HG03520 (cell line): ENCODE results near the gene HSF2BP.
"Not testable (repeated sequence)": the region's sequence is repeated elsewhere in the genome, so short reads cannot be mapped to it uniquely, and the experiment has no call there.

ENCODE experiments used
- ATAC-seq: cut with Tn5 transposase; IDR thresholded peaks from one replicate; pipeline ENCODE4 v1.9.1; 2021; ENCODE audit warnings: mild to moderate bottlenecking, moderate library complexity; ENCODE audit not compliant: unreplicated experiment

The HSF2BP gene

DNA sequence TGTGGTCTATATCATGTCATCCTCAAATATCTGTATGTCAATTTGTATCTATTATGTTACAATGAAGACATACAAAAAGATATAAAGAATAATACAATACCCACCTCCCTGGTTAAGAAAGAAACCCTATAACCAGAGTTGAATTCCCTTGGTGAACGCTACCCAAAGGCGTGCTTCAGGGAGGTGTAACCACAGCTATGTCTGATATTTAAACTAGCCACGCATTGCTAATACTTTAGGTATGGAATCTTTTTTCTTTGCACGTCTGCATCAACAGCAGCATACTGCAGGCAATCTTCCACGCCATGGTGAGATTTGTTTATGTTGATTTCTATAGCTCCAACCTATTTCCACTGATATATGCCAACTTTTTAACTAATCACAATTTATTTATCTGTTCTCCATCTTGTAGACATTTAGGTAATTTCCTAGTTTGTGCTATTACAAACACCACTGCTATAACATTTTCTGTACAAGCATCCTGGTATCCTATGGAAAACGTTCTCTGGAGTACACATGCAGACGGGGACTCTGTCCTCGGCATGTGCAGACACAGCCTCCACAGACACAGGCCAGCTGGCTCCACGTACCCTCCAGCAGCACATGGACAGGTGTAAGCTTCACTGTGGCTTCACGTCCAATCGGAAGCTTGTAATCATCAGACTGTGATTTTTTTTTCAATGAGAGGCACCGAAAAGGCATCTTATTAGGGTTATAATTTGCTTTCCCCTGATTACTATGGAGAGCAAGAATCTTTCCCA lies 58.5 kb downstream of the HSF2BP start:
- ATAC-seq: no peak

DNA sequence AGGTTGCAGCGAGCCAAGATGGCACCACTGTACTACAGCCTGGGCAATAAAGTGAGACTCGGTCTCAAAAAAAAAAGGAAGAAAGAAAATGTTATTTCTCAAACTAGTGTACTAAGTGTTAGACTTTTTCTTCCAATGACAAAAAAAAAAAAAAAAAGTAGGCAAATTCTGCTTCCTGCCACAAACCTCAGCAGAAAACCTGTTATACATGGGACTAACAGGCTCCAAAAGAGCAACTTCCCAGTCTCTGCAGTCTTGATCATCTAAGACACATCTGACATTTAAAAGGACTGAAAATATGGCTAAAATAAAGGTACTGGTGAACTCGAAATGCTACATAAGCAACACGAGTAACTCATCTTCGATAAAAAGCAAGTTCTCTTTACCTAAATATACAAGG lies 59.6 kb downstream of the HSF2BP start:
- ATAC-seq: no peak

DNA sequence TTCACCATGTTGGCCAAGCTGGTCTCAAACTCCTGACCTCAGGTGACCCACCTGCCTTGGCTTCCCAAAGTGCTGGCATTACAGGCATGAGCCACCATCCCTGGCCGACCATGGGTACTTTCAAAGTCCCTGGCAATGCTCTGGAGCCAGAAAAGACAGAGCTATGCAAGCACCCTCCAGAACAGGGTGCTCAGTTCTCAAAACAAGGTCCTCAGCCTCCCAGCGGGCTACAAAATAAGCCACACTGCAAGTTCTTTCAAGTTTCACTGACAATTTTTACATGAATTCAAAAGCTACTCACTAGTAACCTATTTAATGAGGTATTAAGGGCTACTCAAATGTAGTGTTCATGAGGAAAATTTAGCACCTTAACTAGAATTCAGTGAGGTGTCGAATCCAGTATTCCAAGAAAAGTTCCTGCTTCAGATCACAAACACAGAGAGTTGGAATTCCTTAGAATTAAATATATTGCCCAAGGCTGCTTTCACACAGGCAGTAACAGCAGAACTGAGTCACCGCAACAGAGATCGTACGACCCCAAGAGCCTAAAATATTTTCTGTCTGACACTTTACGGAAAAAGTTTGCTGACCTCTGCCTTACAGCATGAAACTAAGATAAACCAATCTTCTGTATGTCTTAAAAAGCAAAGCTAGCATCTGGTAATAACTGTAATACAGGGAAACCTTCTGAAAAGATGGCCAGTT lies 60.7 kb downstream of the HSF2BP start:
- no peak for ATAC-seq

DNA sequence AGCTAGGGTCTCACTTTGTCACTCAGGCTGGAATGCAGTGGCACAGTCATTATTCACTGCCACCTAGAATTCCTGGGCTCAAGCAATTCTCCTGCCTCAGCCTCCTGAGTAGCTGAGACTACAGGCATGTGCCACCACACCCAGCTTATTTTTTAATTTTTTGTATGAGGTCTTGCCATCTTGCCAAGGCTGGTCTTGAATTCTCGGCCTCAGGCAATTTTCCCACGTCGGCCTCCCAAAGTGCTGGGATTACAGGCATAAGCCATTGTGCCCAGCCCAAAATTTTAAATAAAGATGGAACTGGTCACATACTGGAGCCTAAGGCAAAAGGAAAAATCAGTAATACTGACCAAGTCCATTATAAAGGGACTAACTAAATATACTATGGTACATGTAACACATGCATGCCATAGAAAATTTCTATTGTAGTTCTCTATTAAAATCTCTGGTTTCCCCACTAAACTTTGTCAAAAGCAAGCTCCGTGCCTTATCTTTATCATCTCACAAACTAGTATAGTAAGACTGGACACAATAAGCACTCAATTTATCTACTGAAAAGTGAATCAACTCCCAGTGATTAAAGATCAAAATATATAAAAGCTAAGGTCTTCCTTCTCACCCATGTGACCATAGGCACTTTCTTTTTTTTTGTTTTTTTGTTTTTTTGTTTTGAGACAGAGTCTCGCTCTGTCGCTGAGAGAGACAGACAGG lies 61.6 kb downstream of the HSF2BP start:
- ATAC-seq: no peak

DNA sequence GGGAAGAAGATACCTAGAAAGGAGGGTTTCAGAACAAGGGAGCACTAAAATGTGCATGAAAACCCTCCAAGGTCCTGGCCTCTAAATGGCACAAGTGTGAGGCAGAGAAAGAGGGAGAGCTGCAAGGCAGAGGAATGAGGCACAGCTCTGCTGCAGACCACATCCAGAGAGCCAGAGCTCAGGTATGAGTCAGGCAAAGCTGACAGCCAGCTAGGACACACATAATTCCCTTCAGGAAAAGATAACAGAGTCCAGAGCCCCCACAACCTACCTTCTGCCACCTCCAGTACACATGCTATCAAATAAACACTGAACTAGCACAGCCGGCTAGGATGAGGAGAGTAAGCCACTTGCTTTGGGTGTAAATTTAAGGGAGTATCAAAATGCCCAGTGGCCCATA lies 62.2 kb downstream of the HSF2BP start:
- ATAC-seq: no peak

DNA sequence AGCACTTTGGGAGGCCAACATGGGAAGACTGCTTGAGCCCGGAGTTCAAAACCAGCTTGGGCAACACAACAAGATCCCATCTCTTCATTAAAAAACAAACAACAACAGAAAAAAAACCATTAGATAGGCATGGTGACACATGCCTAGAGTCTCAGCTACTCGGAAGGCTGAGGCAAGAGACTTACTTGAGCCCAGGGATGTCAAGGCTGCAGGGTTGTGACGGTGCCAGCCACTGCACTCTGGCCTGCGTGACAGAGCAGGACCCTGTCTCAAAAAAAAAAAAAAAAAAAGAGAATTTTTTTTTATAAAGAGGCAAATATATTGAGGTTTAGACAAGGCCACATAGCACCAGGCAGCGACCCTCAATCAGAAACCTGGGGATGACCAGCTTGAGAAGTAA lies 62.7 kb downstream of the HSF2BP start:
- ATAC-seq: no peak

DNA sequence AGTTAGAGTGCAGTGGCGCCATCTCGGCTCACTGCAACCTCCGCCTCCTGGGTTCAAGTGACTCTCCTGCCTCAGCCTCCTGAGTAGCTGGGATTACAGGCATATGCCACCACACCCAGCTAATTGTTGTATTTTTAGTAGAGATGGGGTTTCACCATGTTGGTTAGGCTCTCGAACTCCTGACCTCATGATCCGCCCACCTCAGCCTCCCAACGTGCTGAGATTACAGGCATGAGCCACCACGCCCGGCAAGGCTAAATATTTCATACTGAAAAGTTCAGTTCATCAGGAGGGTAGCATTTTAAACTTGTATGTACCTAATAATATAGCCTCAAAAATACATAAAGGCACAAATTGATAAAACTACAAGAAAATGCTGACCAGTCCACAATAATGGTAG lies 63.5 kb downstream of the HSF2BP start:
- not testable (repeated sequence) for ATAC-seq

DNA sequence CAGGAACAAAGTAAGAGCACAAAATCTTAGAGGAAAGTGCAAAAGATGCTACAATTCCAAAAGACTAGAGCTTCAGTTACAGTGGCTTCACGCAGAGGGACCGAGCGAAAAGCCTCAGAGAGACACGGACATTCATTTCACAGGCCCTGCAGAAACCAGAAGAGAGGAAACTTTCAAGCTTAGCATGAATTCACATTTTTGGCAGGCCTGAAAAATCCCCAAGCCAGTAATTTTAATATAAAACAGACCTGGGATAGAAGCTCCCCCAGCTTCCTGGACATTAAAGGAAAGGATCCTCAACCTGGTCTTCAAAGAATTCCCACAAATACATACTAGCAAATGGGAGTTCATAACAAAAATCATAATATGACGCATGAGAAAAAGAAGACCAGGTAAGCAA lies 66.2 kb downstream of the HSF2BP start:
- ATAC-seq: no peak

DNA sequence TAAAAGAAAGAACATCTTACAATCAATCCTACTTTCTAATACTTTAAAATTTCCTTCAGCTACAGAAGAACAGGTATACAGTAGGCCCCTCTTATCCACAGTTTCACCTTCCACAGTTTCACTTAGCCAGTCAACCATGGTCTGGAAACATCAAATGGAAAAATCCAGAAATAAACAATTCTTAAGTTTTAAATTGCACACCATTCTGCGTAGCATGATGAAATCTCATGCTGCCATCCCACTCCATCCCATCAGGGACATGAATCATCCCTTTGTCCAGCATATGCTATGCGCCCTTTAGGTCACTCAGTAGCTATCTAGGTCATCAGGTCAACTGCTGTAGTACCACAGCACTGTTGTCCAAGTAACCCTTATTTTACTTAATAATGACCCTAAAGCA lies 67.7 kb downstream of the HSF2BP start:
- no peak for ATAC-seq

DNA sequence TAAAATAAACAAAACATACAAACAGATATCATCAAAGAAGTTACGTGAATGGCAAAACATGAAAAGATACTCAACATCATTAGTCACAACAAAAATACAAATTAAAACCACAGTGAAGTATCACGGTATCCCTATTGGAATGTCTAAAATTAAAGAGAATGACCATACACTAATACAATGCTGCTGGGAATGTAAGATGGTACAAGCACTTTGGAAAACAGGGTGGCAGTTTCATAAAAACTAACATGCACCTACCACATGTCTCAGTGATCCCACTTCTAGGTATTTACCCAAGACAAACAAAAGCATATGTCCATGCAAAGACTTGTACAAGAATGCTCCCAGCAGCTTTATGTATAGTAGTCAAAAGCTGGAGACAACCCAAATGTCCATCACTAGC lies 69.1 kb downstream of the HSF2BP start:
- ATAC-seq: no peak

DNA sequence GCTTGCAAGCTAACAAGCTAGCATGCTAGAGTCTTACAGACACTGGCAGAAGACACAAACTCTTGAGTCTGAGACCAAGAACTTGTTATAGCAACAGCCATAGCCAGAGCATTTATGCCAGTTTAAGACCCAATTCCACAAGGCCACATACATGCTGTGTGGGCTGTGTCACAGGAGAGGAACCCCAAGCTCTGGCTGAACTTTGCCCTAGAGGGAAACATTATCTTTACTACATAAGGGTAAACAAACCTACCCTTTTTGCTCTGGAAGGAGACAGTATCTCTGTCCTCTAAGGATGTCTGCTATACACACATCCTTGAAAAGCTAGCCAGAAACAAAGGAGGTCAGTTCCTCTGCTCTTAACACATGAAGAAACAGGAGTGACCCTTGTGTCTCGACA lies 70.3 kb downstream of the HSF2BP start:
- no peak for ATAC-seq

DNA sequence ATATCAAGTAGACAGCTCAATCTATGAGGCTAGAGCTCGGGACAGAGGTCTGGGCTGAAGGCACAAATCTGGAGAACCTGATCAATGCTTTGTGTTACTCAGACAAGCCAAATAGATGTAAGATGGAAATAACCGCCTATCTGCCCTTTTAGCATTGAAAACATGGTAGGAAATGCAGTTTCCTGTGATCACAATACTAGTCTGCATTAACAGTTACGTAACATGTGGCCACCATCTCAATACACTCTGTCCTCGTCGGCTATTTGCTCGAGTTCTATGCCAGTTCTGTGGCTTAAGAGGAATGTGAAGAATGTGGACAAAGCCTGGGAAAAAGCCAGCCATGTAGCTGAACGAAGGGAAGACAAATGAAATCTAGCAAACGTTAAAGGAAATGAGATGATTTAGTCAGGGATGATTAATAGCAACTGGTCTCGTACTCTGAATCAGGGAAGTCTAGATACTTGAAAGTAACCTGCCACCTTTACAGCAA lies 73.3 kb downstream of the HSF2BP start:
- ATAC-seq: no peak

DNA sequence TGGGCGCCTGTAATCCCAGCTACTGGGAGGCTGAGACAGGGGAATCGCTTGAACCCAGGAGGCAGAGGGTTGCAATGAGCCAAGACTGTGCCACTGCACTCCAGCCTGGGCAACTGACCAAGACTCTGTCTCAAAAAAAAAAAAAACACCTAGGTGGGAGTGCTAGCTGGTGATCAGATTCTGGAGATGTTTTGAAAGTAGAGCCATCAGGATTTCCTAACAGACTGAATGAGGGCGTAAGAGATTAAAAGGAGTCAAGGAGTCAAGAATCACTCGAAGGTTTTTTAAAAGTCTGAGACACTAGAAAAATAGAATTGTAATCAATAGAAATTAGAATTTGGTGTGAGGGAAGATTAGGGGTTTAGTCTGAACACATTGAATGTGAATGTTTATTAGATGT lies 73.8 kb downstream of the HSF2BP start:
- ATAC-seq: no peak

DNA sequence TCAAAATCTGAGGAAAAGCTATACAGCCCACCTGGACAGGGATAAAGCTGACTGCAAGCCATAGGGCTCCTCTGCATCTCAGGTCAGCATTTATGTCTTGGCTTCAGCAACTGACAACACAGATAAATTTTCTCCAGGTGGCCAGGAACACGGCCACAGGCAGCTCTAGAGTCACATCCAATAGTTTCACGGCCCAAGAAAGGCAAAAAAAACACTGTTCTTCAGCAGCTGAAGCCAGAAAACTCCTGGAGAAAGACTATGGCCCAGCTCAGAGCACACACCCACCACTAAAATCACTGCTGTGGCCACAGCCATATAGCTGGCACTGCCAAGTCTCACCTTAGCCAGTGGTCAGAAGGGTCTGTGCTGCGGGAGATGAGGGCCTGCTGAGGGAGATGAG lies 77.8 kb downstream of the HSF2BP start:
- ATAC-seq: no peak

DNA sequence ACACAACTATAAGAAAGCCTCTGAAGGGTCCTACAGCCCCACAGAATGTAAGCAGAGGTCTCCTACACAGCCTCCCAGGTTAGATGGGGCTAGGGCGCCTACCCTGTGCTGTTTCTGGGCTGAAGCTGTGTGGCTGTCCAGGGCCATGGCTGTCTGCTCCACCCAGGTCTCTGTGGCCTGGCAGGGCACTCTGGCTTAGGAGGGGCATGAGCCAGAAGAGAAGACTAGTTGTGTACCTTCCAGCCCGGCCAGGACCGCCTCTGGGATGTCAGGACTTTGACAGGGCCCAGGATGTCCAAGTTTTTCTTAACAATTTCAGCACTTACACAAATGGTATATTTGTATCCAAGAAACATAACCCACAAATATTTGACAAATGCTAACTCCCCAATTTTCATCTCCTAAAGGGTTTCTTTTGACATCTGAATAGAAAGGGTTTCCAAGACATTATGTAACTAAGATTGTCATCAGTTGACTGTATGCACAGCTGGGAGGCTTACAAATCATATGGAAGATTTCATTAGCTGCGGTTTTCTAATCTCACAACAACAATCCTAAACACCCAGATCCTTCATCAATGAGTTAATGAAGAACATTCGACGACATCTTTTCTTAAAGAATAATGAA lies 80.5 kb downstream of the HSF2BP start:
- no peak for ATAC-seq

DNA sequence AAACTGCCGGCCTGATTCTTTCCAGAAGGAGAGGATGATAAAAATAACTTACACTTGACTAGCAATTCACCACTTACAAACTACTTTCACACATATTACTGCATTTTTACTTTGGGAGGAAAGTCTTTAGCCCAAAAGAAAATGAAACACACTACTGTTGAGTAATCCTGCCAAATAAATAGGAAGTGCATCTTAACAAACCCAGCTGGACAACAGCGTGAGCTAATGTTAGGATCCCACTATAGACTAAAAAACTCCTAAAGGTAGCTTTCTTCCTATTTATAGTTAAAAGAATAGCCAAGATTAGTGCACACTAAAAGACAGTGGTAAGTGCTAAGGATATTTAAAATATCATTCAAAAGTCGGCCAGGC lies 83.8 kb downstream of the HSF2BP start:
- no peak for ATAC-seq

DNA sequence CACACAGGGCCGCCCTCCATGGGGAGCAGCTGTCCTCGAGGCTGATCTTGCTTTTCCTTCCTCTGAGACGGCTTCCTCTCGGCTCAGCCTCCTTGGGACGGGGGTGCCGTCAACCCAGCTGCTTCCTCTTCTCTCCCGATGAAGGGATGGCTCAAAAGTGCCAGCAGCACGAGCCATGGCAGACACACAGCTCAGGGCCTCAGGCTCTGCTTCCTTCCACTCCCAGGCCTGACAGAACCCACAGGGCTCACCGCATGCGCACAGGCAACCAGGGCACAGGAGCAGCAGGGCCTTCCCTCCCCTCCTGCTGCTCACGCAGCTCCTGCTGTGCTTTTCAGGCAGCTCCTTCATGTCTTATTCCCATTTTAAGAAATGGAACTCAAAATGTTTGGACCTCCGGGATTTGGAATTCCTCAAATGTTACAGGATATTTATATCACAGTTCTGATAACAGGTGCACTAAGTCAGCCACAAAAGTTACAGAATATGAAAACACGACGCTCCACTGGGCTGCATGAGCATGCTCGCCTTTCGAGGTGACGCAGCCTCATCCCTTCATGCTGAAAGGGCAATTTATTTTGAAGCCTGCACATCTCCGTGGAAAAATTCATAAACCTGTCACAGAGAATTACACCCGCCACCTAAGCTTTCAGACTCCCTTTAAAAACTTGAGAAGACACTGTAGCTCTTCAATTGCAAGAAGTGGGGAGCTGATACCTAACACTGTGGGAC lies 84.4 kb downstream of the HSF2BP start:
- ATAC-seq: no peak

DNA sequence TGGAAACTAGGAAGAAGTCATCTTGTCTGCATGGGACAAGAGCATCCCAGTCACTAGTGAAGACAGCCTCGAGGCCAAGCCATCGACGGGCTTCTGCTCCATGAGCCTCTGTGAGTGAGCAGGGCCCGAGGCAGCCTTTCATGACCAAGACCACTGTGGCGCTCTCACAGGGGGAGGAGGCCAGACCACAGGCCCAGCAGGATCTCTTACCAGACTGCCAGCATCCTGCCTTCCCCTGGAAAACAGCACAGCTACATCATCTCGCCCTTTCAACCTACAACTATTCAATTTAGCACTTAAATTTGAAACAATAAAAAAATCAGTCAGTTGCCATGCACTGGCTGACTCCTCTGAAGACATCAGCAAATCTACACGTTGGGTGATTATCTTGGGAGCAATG lies 85.4 kb downstream of the HSF2BP start:
- no peak for ATAC-seq

DNA sequence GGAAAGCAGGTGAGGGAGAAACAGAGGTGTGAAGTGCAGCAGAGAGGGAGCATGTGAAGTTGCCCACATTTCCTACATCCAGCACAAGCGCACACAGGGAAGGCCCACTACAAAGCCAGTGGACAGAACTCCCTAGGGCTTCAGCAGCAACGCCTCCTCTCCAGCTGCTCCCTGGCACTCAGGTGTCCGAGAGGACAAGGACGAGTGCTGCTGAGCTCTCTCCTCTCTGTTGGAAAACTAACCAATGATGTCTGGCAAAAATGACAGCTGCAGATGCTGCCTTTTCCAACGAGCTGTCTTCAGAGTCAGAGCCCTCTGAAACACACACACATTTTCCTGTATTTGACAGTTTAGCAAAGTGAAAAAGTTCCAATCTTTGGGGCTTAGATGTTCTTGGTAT lies 86.8 kb downstream of the HSF2BP start:
- ATAC-seq: no peak

DNA sequence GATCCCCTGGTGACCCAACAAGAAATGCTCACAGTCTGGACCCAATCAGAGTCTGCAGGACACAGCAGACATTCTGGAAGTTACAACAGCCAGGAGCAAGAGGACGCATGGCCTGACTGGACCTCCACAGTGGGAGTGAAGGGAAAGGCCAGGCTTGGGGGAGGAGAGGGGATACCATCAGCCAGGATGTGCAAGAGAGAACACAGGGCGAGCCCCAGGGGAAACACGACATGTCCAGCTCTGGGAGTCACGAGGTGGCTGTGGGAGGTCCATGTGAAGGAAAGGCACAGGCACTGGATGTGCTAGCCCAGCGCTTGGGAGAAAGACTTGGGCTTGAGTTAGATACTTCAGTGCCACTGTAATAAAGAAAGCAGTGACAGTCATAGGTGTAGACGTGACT lies 87.3 kb downstream of the HSF2BP start:
- no peak for ATAC-seq

DNA sequence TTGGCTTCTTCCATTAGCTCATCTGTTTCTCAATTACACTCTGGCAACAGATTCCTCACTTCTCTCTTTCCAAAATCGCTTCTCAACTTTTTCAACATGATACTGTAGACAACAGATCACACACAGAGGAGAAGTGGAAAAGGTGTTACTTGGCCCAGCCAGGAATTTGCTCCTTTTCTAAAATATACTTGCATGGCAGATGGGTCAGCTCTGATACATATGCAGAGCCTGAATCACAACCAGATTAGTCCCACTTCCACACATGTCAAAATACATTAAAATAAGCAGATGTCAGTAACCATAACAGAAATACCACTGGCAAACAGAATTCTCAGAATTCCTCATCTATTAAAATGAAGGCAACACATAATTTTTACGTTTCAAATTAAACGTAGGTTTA lies 89.1 kb downstream of the HSF2BP start:
- ATAC-seq: not testable (repeated sequence)
